ENCODE data around the gene IGF2.

Gene IGF2

GRCh38 chr11:2116680-2117079 is 22.5 kb downstream of the IGF2 start:
- H3K4me3 ChIP-seq (ENCODE audit: control insufficient read depth, low read depth, low read length) = no peak overlapping the region
- DNase-seq (ENCODE audit: low read depth) = no peak
- no peak for TF ChIP-seq CTCF (IDR thresholded peaks at IDR 0.05; ENCODE audit: control insufficient read depth, insufficient read depth, low read depth, low read length, missing control alignments)

- DNase-seq (ENCODE audit: low read depth) = no peak
- TF ChIP-seq CTCF (IDR thresholded peaks at IDR 0.05; ENCODE audit: control insufficient read depth, insufficient read depth, low read depth, low read length, missing control alignments) = no peak
- H3K4me3 ChIP-seq (ENCODE audit: control insufficient read depth, low read depth, low read length) = no peak overlapping the region
Observed at GRCh38 chr11:2115308-2115707, 23.9 kb downstream of the IGF2 start.

- TF ChIP-seq CTCF (IDR thresholded peaks at IDR 0.05; ENCODE audit: control insufficient read depth, insufficient read depth, low read depth, low read length, missing control alignments) = no peak
- DNase-seq (ENCODE audit: low read depth) = no peak
- H3K4me3 ChIP-seq (ENCODE audit: control insufficient read depth, low read depth, low read length) = no peak overlapping the region
Observed at GRCh38 chr11:2114430-2115241, 24.6 kb downstream of the IGF2 start.

GRCh38 chr11:2113776-2114175 is 25.4 kb downstream of the IGF2 start:
- DNase-seq (ENCODE audit: low read depth) = no peak
- no peak overlapping the region for H3K4me3 ChIP-seq (ENCODE audit: control insufficient read depth, low read depth, low read length)
- no peak for TF ChIP-seq CTCF (IDR thresholded peaks at IDR 0.05; ENCODE audit: control insufficient read depth, insufficient read depth, low read depth, low read length, missing control alignments)

GRCh38 chr11:2110521-2110920 is 28.7 kb downstream of the IGF2 start:
- TF ChIP-seq CTCF (IDR thresholded peaks at IDR 0.05; ENCODE audit: control insufficient read depth, insufficient read depth, low read depth, low read length, missing control alignments) = no peak
- H3K4me3 ChIP-seq (ENCODE audit: control insufficient read depth, low read depth, low read length) = no peak overlapping the region
- no peak for DNase-seq (ENCODE audit: low read depth)

- DNase-seq (ENCODE audit: low read depth) = no peak
- TF ChIP-seq CTCF (IDR thresholded peaks at IDR 0.05; ENCODE audit: control insufficient read depth, insufficient read depth, low read depth, low read length, missing control alignments) = no peak
- H3K4me3 ChIP-seq (ENCODE audit: control insufficient read depth, low read depth, low read length) = no peak overlapping the region
Observed at GRCh38 chr11:2109541-2110019, 29.6 kb downstream of the IGF2 start.

Measured in AG09309 (cell line).